Stimulated activated CD4-positive, alpha-beta T cell treated with anti-CD3 and anti-CD28 coated beads, TNF-alpha, amount 100 ng/mL, for 4 hours (primary cell): ENCODE data around the gene ASL.
"Not testable (repeated sequence)": the region's sequence is repeated elsewhere in the genome, so short reads cannot be mapped to it uniquely, and the experiment has no call there.

Experiments used
- DNase-seq, 3 experiments: peaks; one replicate each; pipeline ENCODE4 v3.0.0-alpha.2; 2020; ENCODE audit warnings: low read depth in 3 of 3

ASL gene

GRCh38 chr7:66119245-66119850 lies 43.7 kb downstream of the ASL start:
- no peak for DNase-seq

- DNase-seq = no peak
These were observed 47.5 kb downstream of the ASL start for GRCh38 chr7:66123175-66123528.

GRCh38 chr7:66124569-66124861 lies 48.9 kb downstream of the ASL start:
- DNase-seq = not testable (repeated sequence)

- no peak for DNase-seq
These were observed 49.6 kb downstream of the ASL start for GRCh38 chr7:66125052-66125694.

- DNase-seq = not testable (repeated sequence)
These were observed 50.2 kb downstream of the ASL start for GRCh38 chr7:66125781-66126352.

- DNase-seq = not testable (repeated sequence)
These were observed 51.6 kb downstream of the ASL start for GRCh38 chr7:66127172-66127571.

- no peak for DNase-seq
These were observed 63.6 kb downstream of the ASL start for GRCh38 chr7:66138994-66139752.

GRCh38 chr7:66140924-66141323 lies 65.3 kb downstream of the ASL start:
- no peak for DNase-seq

GRCh38 chr7:66142334-66142733 lies 66.7 kb downstream of the ASL start:
- DNase-seq = no peak

GRCh38 chr7:66142996-66143395 lies 67.4 kb downstream of the ASL start:
- DNase-seq = no peak
